GM20000 (cell line): ENCODE measurements around the gene PDHB.

Experiments
- DNase-seq: peaks from one replicate; pipeline ENCODE4 v3.0.0; 2012; ENCODE audit warnings: low spot score
- TF ChIP-seq, protein P1 (sequence below): IDR thresholded peaks from 2 replicates; pipeline ENCODE4 v1.5.1; 2012; ENCODE audit warnings: mild to moderate bottlenecking, control low read depth; ENCODE audit errors: extremely low read depth, missing control alignments

PDHB gene

DNA sequence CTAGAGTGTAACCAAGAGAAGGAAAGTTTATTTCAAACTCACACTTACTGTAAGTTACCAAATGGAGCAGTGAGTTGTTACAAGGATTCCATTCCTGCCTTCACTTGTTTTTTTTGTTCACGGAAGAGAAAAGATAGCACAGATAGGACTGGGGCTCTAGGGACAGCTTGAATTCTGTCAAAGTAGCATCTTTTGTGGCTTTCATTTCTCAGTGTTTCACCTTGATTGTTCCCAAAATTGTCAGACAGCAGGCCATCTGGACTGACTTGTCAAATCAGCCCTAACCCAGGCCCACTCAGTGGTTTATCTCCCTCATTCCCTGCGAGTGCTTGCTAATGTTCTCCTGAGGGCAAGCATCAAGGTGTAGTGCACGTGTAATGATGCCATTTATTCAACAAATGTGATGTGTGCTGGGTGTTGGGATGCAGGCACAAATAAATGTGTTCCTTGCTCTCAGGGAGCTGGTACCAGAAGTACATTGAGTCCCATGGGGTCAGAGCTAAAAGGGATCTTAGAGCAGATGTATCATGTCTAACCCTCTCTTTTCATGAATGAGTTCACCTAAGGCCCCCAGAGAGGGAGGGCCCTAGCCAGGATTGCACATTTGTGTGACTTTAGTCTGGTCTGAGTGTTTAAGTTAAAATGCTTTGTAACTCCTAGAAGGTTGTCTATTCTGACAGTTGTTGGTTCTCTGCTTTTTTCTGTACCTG lies 49.1 kb downstream of the PDHB start:
- no peak for DNase-seq
- TF ChIP-seq, protein P1, sequence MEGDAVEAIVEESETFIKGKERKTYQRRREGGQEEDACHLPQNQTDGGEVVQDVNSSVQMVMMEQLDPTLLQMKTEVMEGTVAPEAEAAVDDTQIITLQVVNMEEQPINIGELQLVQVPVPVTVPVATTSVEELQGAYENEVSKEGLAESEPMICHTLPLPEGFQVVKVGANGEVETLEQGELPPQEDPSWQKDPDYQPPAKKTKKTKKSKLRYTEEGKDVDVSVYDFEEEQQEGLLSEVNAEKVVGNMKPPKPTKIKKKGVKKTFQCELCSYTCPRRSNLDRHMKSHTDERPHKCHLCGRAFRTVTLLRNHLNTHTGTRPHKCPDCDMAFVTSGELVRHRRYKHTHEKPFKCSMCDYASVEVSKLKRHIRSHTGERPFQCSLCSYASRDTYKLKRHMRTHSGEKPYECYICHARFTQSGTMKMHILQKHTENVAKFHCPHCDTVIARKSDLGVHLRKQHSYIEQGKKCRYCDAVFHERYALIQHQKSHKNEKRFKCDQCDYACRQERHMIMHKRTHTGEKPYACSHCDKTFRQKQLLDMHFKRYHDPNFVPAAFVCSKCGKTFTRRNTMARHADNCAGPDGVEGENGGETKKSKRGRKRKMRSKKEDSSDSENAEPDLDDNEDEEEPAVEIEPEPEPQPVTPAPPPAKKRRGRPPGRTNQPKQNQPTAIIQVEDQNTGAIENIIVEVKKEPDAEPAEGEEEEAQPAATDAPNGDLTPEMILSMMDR, result no peak

DNA sequence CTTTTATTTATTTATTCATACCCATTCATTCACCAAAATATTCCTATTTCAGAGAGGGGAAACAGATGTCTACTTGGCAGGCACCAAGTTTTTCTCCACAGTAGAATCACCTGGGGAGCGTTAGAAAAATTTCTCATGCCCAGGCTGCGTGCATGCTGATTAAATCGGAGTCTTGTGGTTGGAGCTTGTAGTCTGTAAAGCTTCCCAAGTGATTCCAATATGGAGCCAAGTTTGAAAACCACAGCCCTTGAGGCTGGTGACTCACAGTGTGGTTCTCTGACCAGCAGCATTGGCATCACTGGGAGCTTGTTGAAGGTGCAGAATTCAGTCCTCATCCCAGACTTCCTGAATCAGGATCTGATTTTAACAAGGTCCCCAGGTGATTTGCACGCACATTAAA lies 49.7 kb downstream of the PDHB start:
- TF ChIP-seq, protein P1, result no peak
- no peak for DNase-seq

DNA sequence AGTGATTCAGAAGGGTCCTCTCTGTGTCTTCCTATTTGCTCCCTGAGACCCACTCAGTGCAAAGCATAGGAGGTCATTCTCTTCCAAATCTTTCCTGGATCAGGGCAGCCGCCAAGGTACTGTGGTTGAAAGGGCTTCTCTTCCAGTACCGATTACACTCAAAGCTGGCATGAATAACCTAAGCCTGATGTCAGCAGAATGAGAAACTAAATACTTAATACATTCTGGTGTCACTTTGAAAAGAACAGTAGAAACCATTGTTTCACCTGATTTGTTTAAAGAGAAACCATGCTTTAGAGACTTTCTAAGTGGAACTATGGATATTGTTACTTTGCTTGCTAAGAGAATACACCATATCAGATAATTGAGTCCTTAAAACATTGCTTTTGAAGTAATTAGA lies 50.2 kb downstream of the PDHB start:
- DNase-seq, result no peak
- TF ChIP-seq, protein P1, result no peak

DNA sequence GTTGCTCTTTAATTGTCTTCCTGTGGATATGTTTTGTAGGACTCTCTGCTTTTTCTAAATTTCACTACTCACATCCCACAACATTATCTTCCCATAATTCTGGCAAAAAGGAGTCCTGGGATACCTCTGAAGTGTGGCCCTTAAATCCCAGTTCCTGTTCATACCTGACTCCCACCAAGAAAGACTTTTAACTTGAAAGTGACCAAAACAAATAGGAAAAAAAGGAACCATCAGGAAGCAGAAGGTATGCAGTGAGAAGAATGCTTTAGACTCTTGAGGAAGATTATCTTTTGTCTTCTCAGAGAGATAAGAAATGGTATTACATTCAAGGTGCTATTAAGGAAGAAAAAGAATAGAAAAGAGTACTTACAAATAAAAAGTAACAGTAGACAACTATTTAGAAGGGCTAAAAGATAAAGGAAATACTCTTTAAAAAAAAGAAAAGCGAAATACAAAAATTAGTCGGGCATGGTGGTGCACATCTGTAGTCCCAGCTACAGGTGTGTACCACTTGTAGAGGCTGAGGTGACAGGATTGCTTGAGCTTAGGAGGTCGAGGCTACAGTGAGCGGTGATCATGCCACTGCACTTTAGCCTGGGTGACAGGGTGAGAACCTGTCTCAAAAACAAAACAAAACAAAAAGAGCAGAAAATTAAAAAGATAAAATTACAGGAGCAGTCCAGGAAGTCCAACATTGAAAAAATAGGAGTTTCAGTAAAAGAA lies 54.1 kb downstream of the PDHB start:
- TF ChIP-seq, protein P1, result no peak
- no peak for DNase-seq

DNA sequence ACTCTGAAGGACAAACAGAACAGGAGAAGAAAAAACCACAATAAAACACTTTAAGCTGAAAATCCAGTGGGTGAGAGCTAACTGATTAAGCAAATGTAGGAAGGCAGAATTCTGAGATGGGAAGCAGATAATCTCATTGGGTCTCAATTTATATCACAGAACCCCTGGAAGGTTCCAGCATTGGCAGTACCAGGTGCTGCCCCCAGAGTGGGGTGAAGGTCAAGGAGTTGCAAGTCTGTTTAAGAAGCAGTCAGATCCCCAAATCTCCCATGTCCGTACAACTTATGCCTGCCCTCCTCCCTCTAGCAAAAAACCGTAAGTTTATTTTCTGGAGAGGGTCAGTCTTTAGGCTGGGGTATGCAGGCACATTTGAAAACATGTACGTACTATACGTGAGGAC lies 55.9 kb downstream of the PDHB start:
- TF ChIP-seq, protein P1, result no peak
- no peak for DNase-seq
